GM19328 (cell line): ENCODE results near the gene SH3RF1.
"Not testable (repeated sequence)": the region's sequence is repeated elsewhere in the genome, so short reads cannot be mapped to it uniquely, and the experiment has no call there.

Source experiments
- ATAC-seq: cut with Tn5 transposase; IDR thresholded peaks from one replicate; pipeline ENCODE4 v1.9.1; 2021; ENCODE audit warnings: mild to moderate bottlenecking, moderate library complexity; ENCODE audit not compliant: unreplicated experiment

Gene SH3RF1

GRCh38 chr4:169229571-169230028, 41.2 kb downstream of the SH3RF1 start:
- ATAC-seq, result no peak

GRCh38 chr4:169228076-169228475, 42.7 kb downstream of the SH3RF1 start:
- no peak for ATAC-seq

- no peak for ATAC-seq
These were observed 44.2 kb downstream of the SH3RF1 start for GRCh38 chr4:169226565-169226964.

- ATAC-seq, result no peak
These were observed 44.9 kb downstream of the SH3RF1 start for GRCh38 chr4:169225812-169226211.

- no peak for ATAC-seq
These were observed 45.6 kb downstream of the SH3RF1 start for GRCh38 chr4:169225058-169225751.

- no peak for ATAC-seq
These were observed 48.0 kb downstream of the SH3RF1 start for GRCh38 chr4:169222761-169223160.

GRCh38 chr4:169221662-169222061, 49.1 kb downstream of the SH3RF1 start:
- ATAC-seq, result no peak

GRCh38 chr4:169220854-169221411, 49.8 kb downstream of the SH3RF1 start:
- no peak for ATAC-seq

GRCh38 chr4:169220447-169220846, 50.3 kb downstream of the SH3RF1 start:
- ATAC-seq, result no peak

- no peak for ATAC-seq
These were observed 51.3 kb downstream of the SH3RF1 start for GRCh38 chr4:169219440-169219839.

GRCh38 chr4:169215656-169216055, 55.1 kb downstream of the SH3RF1 start:
- ATAC-seq, result peak; percentile 48

- ATAC-seq, result no peak
These were observed 57.8 kb downstream of the SH3RF1 start for GRCh38 chr4:169212981-169213380.

GRCh38 chr4:169210504-169211118, 60.1 kb downstream of the SH3RF1 start:
- ATAC-seq, result peak; percentile 91

GRCh38 chr4:169209388-169209883, 61.3 kb downstream of the SH3RF1 start:
- ATAC-seq, result no peak

- ATAC-seq, result no peak
These were observed 62.2 kb downstream of the SH3RF1 start for GRCh38 chr4:169208516-169208915.

- ATAC-seq, result no peak
These were observed 62.7 kb downstream of the SH3RF1 start for GRCh38 chr4:169208090-169208455.

- no peak for ATAC-seq
These were observed 63.2 kb downstream of the SH3RF1 start for GRCh38 chr4:169207436-169208089.

GRCh38 chr4:169205744-169206080, 65.0 kb downstream of the SH3RF1 start:
- no peak for ATAC-seq

- ATAC-seq, result no peak
These were observed 65.5 kb downstream of the SH3RF1 start for GRCh38 chr4:169205075-169205743.

- ATAC-seq, result no peak
These were observed 66.9 kb downstream of the SH3RF1 start for GRCh38 chr4:169203891-169204290.

- ATAC-seq, result not testable (repeated sequence)
These were observed 67.5 kb downstream of the SH3RF1 start for GRCh38 chr4:169203278-169203677.
